Stimulated activated CD4-positive, alpha-beta T cell treated with anti-CD3 and anti-CD28 coated beads, Interleukin-4, amount 100 ng/mL, for 1 hour (primary cell): Measurements from ENCODE around the gene RFK.

Experiments used
- DNase-seq: peaks from one replicate; pipeline ENCODE4 v3.0.0-alpha.2; 2020

RFK gene

GRCh38 chr9:76405868-76406267 lies 11.6 kb upstream of the RFK start:
- DNase-seq, result no peak

GRCh38 chr9:76405340-76405739 lies 11.1 kb upstream of the RFK start:
- DNase-seq, result no peak

GRCh38 chr9:76404401-76404800 lies 10.2 kb upstream of the RFK start:
- DNase-seq, result no peak

- DNase-seq, result no peak
These were observed 9.1 kb upstream of the RFK start for GRCh38 chr9:76403352-76403751.

- DNase-seq, result no peak
These were observed 7.5 kb upstream of the RFK start for GRCh38 chr9:76401580-76402354.

- no peak for DNase-seq
These were observed 7.0 kb upstream of the RFK start for GRCh38 chr9:76401176-76401575.

- DNase-seq, result no peak
These were observed 6.4 kb upstream of the RFK start for GRCh38 chr9:76400534-76401096.

GRCh38 chr9:76399856-76400255 lies 5.6 kb upstream of the RFK start:
- no peak for DNase-seq

GRCh38 chr9:76396597-76396996 lies 2.4 kb upstream of the RFK start:
- no peak for DNase-seq

- no peak for DNase-seq
These were observed 1.9 kb upstream of the RFK start for GRCh38 chr9:76396144-76396543.

GRCh38 chr9:76395381-76395780 lies 1.2 kb upstream of the RFK start:
- no peak for DNase-seq

GRCh38 chr9:76394960-76395252 lies 680 bp upstream of the RFK start:
- no peak for DNase-seq

- no peak for DNase-seq
These were observed 3.6 kb downstream of the RFK start for GRCh38 chr9:76390656-76391055.

- DNase-seq, result no peak
These were observed 14.7 kb downstream of the RFK start for GRCh38 chr9:76379494-76379893.

- no peak for DNase-seq
These were observed 15.7 kb downstream of the RFK start for GRCh38 chr9:76378367-76379073.

GRCh38 chr9:76377791-76378190 lies 16.4 kb downstream of the RFK start:
- no peak for DNase-seq

GRCh38 chr9:76374783-76375559 lies 19.3 kb downstream of the RFK start:
- DNase-seq, result no peak

GRCh38 chr9:76373784-76374474 lies 20.3 kb downstream of the RFK start:
- DNase-seq, result no peak

- DNase-seq, result no peak
These were observed 20.9 kb downstream of the RFK start for GRCh38 chr9:76373173-76373783.

- DNase-seq, result no peak
These were observed 21.9 kb downstream of the RFK start for GRCh38 chr9:76372336-76372735.

GRCh38 chr9:76371901-76372300 lies 22.3 kb downstream of the RFK start:
- no peak for DNase-seq

GRCh38 chr9:76370396-76371023 lies 23.7 kb downstream of the RFK start:
- DNase-seq, result no peak
